HepG2 (cell line): ENCODE data around the gene PMVK. TPM values are rescaled to one million over a fixed set of nuclear protein-coding genes. Genes with fewer than 3 reads are reported as not detected.

Experiments
- CREM ChIP-seq, 2 experiments: sonication (generic) in 1 of 2; formaldehyde crosslinking in 1 of 2; IDR thresholded peaks; 2 replicates each; pipeline versions ENCODE4 v1.4.0 to v1.6.1; 2016 to 2020; ENCODE audit warnings: antibody characterized with exemption in 1 of 2, mild to moderate bottlenecking in 1 of 2, missing genetic modification reagents in 1 of 2
- FOXO1 ChIP-seq: sonication (generic); formaldehyde crosslinking; IDR thresholded peaks from 2 replicates; pipeline ENCODE4 v1.4.0; 2020; ENCODE audit warnings: missing genetic modification reagents
- GATAD1 ChIP-seq: IDR thresholded peaks from 2 replicates; pipeline ENCODE4 v1.6.1; 2016; ENCODE audit warnings: missing genetic modification reagents, missing compliant biosample characterization
- HNF4A ChIP-seq: sonication (generic); formaldehyde crosslinking; IDR thresholded peaks from 2 replicates; pipeline ENCODE4 v1.4.0; 2020; ENCODE audit warnings: missing genetic modification reagents
- HNRNPL ChIP-seq: fragments of 200-400 bp; formaldehyde crosslinking; IDR thresholded peaks from 2 replicates; pipeline ENCODE4 v1.6.1; 2017; ENCODE audit warnings: mild to moderate bottlenecking, low read depth, low read length
- KAT8 ChIP-seq: IDR thresholded peaks from 2 replicates; pipeline ENCODE4 v1.6.1; 2016; ENCODE audit warnings: missing genetic modification reagents, missing compliant biosample characterization
- KMT2B ChIP-seq: IDR thresholded peaks from 2 replicates; pipeline ENCODE4 v1.6.1; 2016; ENCODE audit warnings: missing genetic modification reagents, missing compliant biosample characterization
- MAZ ChIP-seq, 2 experiments: sonication (generic) in 1 of 2; formaldehyde crosslinking in 1 of 2; IDR thresholded peaks; 2 replicates each; pipeline versions ENCODE4 v1.5.0 to v1.6.1; 2012 to 2020; ENCODE audit warnings: low read depth in 2 of 2, mild to moderate bottlenecking in 2 of 2, borderline replicate concordance in 1 of 2, improper control_type of control experiment in 1 of 2, low read length in 1 of 2, missing genetic modification reagents in 1 of 2, moderate library complexity in 1 of 2
- MTA1 ChIP-seq: sonication (generic); formaldehyde crosslinking; IDR thresholded peaks from 2 replicates; pipeline ENCODE4 v1.4.0; 2020; ENCODE audit warnings: missing genetic modification reagents, mild to moderate bottlenecking, borderline replicate concordance
- MTERF4 ChIP-seq: sonication (generic); formaldehyde crosslinking; IDR thresholded peaks from 2 replicates; pipeline ENCODE4 v1.8.0; 2023; ENCODE audit warnings: mild to moderate bottlenecking, missing genetic modification reagents
- NCOA2 ChIP-seq: sonication (generic); formaldehyde crosslinking; IDR thresholded peaks from 2 replicates; pipeline ENCODE4 v1.8.0; 2022; ENCODE audit warnings: inconsistent platforms
- NFKB2 ChIP-seq: sonication (generic); formaldehyde crosslinking; IDR thresholded peaks from 2 replicates; pipeline ENCODE4 v1.4.0; 2020; ENCODE audit warnings: missing genetic modification reagents, borderline replicate concordance
- NFYB ChIP-seq: sonication (generic); formaldehyde crosslinking; IDR thresholded peaks from 2 replicates; pipeline ENCODE4 v1.4.0; 2020; ENCODE audit warnings: missing genetic modification reagents
- SETDB1 ChIP-seq: sonication (generic); formaldehyde crosslinking; IDR thresholded peaks from 2 replicates; pipeline ENCODE4 v1.5.1; 2020; ENCODE audit warnings: missing genetic modification reagents, mild to moderate bottlenecking, borderline replicate concordance
- SMAD1 ChIP-seq: sonication (generic); formaldehyde crosslinking; IDR thresholded peaks from 2 replicates; pipeline ENCODE4 v1.4.0; 2020; ENCODE audit warnings: missing genetic modification reagents, low read depth, mild to moderate bottlenecking, borderline replicate concordance
- SNRNP70 ChIP-seq: fragments of 200-400 bp; formaldehyde crosslinking; IDR thresholded peaks from 2 replicates; pipeline ENCODE4 v1.6.1; 2017; ENCODE audit warnings: mild to moderate bottlenecking, low read depth, low read length, moderate library complexity
- SP4 ChIP-seq: sonication (generic); formaldehyde crosslinking; IDR thresholded peaks from 2 replicates; pipeline ENCODE4 v1.8.1; 2023; ENCODE audit warnings: mild to moderate bottlenecking, missing genetic modification reagents
- STAG1 ChIP-seq: sonication (generic); formaldehyde crosslinking; IDR thresholded peaks from 2 replicates; pipeline ENCODE4 v1.4.0; 2020; ENCODE audit warnings: missing genetic modification reagents
- TFDP1 ChIP-seq: IDR thresholded peaks from 2 replicates; pipeline ENCODE4 v1.6.1; 2016; ENCODE audit warnings: missing compliant biosample characterization, missing genetic modification reagents, borderline replicate concordance
- ZFX ChIP-seq: sonication (generic); formaldehyde crosslinking; IDR thresholded peaks from 2 replicates; pipeline ENCODE4 v1.4.0; 2020; ENCODE audit warnings: mild to moderate bottlenecking, low read depth, missing genetic modification reagents, moderate library complexity
- ZNF557 ChIP-seq: sonication (generic); formaldehyde crosslinking; IDR thresholded peaks from 2 replicates; pipeline ENCODE4 v1.4.0; 2020; ENCODE audit warnings: missing genetic modification reagents
- ZNF558 ChIP-seq: sonication (generic); formaldehyde crosslinking; IDR thresholded peaks from 2 replicates; pipeline ENCODE4 v1.9.0; 2022; ENCODE audit warnings: mild to moderate bottlenecking, missing genetic modification reagents, borderline replicate concordance
- ZNF589 ChIP-seq: sonication (generic); formaldehyde crosslinking; conservative IDR thresholded peaks from 2 replicates; pipeline ENCODE4 v1.8.0; 2022; ENCODE audit warnings: mild to moderate bottlenecking, moderate library complexity, missing genetic modification reagents
- ZNF777 ChIP-seq: sonication (generic); formaldehyde crosslinking; IDR thresholded peaks from 2 replicates; pipeline ENCODE4 v1.4.0; 2020; ENCODE audit warnings: missing genetic modification reagents
- polyA plus RNA-seq, 8 experiments: library from polyadenylated mRNA; depleted of rRNA in 3 of 8; stranded (reverse) in 7 of 8; unstranded in 1 of 8; fragments of >200 nt; fragmentation: Illumina TruSeq in 4 of 8; extraction: Trizol in 4 of 8; gene quantifications; 2 replicates each; pipeline versions ENCODE4 v1.2.1 to v1.2.3, GENCODE V29; 2011 to 2016; ENCODE audit warnings: low read depth in 4 of 8, missing spikeins in 1 of 8, mixed read lengths in 1 of 8; ENCODE audit not compliant: insufficient read depth in 1 of 8
- total RNA-seq, 5 experiments: library from RNA; depleted of rRNA; stranded (reverse); fragments of >200 nt; fragmentation: Illumina TruSeq; extraction: Trizol; gene quantifications; 2 replicates each; pipeline ENCODE4 v1.2.3, GENCODE V29; 2016; ENCODE audit warnings: low read depth in 1 of 5
- TF ChIP-seq, protein P1 (sequence below): sonication (generic); formaldehyde crosslinking; conservative IDR thresholded peaks from 2 replicates; pipeline ENCODE4 v1.8.0; 2022; ENCODE audit warnings: low read depth, missing genetic modification reagents
- TF ChIP-seq, protein P2 (sequence below): sonication (generic); formaldehyde crosslinking; IDR thresholded peaks from 2 replicates; pipeline ENCODE4 v1.5.0; 2020; ENCODE audit warnings: missing genetic modification reagents

PMVK gene
- total and polyA plus RNA-seq, 2 of the 13 experiments (the other 11 are each of a cell fraction or from before 2014, with no cell fraction given) = 3.9 to 12.6 TPM

DNA sequence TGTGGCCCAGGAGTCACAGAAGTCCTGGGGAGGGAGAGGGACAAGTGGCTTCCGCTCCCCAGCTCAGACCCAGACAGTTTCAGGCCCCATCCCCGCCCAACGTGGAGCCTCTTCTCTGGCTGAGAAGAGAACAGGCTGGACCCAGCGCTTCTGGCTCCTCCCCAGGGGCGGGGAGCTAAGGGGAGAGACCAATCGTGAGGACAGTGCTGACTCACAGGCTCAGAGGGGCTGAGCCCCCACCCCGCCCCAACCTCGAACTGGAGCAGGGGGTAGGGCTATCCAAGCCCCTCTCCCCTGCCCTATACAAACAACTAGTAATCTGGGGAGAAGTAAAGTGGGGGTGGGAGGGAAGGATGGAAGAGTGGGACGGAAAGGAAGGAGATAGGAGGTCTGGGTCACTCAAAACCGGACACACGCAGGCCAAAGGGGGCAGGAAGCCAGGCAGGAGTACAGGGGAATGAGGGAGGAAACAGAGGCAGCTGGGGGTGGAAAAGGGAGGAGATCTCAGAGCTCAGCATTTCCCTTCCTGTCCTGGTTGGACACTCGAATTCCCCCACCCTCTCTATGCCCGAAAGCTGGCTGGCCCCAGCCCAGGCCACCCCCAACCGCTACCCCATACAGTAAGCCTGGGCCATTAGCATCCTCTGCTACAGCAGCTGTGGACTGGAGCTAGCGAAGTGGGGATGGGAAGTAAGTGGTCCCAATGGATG is 34.3 kb upstream of the PMVK start, which contains the start of gene SHC1 (continued):
- TF ChIP-seq, protein P1, sequence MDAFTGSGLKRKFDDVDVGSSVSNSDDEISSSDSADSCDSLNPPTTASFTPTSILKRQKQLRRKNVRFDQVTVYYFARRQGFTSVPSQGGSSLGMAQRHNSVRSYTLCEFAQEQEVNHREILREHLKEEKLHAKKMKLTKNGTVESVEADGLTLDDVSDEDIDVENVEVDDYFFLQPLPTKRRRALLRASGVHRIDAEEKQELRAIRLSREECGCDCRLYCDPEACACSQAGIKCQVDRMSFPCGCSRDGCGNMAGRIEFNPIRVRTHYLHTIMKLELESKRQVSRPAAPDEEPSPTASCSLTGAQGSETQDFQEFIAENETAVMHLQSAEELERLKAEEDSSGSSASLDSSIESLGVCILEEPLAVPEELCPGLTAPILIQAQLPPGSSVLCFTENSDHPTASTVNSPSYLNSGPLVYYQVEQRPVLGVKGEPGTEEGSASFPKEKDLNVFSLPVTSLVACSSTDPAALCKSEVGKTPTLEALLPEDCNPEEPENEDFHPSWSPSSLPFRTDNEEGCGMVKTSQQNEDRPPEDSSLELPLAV = no peak
- TF ChIP-seq ZNF558 (CRISPR knock-in tag) = no peak
- 0 out of 2 replicates have a peak, but pooled peaks have one; percentile 23 for TF ChIP-seq KAT8 (CRISPR knock-in tag)
- TF ChIP-seq, protein P2, sequence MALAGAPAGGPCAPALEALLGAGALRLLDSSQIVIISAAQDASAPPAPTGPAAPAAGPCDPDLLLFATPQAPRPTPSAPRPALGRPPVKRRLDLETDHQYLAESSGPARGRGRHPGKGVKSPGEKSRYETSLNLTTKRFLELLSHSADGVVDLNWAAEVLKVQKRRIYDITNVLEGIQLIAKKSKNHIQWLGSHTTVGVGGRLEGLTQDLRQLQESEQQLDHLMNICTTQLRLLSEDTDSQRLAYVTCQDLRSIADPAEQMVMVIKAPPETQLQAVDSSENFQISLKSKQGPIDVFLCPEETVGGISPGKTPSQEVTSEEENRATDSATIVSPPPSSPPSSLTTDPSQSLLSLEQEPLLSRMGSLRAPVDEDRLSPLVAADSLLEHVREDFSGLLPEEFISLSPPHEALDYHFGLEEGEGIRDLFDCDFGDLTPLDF (CRISPR knock-in tag) = no peak
- TF ChIP-seq NCOA2 (CRISPR knock-in tag) = no peak
- TF ChIP-seq FOXO1 (CRISPR knock-in tag) = no peak
- TF ChIP-seq ZFX (CRISPR knock-in tag) = peak; percentile 31; the same call in 1 of the 2 replicates
- TF ChIP-seq SMAD1 (CRISPR knock-in tag) = no peak
- 0 out of 2 replicates have a peak, but pooled peaks have one; percentile 45 for TF ChIP-seq ZNF557
- TF ChIP-seq SNRNP70 = no peak
- TF ChIP-seq CREM (IDR thresholded peaks at IDR 0.05) = peak; percentile 27; the same call in 1 of the 2 replicates
- no peak for TF ChIP-seq CREM (CRISPR knock-in tag; IDR thresholded peaks at IDR 0.05)
- no peak for TF ChIP-seq SETDB1 (CRISPR knock-in tag)
- peak; percentile 67 for TF ChIP-seq NFYB (CRISPR knock-in tag)
- TF ChIP-seq GATAD1 = peak; percentile 12; the same call in 1 of the 2 replicates
- no peak for TF ChIP-seq STAG1 (CRISPR knock-in tag)
- 0 out of 2 replicates have a peak, but pooled peaks have one; percentile 19 for TF ChIP-seq HNRNPL
- TF ChIP-seq MTA1 (CRISPR knock-in tag) = no peak
- no peak for TF ChIP-seq NFKB2 (CRISPR knock-in tag)
- TF ChIP-seq SP4 (CRISPR knock-in tag) = 0 out of 2 replicates have a peak, but pooled peaks have one; percentile 51
- no peak for TF ChIP-seq KMT2B (CRISPR knock-in tag)
- TF ChIP-seq ZNF589 (CRISPR knock-in tag) = no peak
- no peak for TF ChIP-seq TFDP1 (CRISPR knock-in tag)
- no peak for TF ChIP-seq HNF4A
- no peak for TF ChIP-seq MTERF4 (CRISPR knock-in tag)
- no peak for TF ChIP-seq ZNF777
- TF ChIP-seq MAZ (IDR thresholded peaks at IDR 0.05; ENCODE audit: borderline replicate concordance, low read depth, low read length) = peak; percentile 83
- 0 out of 2 replicates have a peak, but pooled peaks have one; percentile 48 for TF ChIP-seq MAZ (CRISPR knock-in tag; IDR thresholded peaks at IDR 0.05; ENCODE audit: low read depth)
